Thymus (tissue), 11 donors: ENCODE measurements around the gene STRIP2. TPM values are rescaled to one million over a fixed set of nuclear protein-coding genes. Genes with fewer than 3 reads are reported as not detected.
"Not testable (repeated sequence)": the region's sequence is repeated elsewhere in the genome, so short reads cannot be mapped to it uniquely, and the experiment has no call there.

Experiments
- DNase-seq, 9 donors: peaks; one replicate each; pipeline ENCODE4 v3.0.0-alpha.2; 2013; ENCODE audit warnings: low spot score in 9 of 9, low read depth in 6 of 9, missing footprints in 1 of 9
- H3K27ac ChIP-seq, 2 donors: one replicate each; pipeline ENCODE4 v1.5.1; 2013; ENCODE audit warnings: control low read depth in 1 of 2, low read depth in 1 of 2, low read length in 1 of 2, mild to moderate bottlenecking in 1 of 2, moderate library complexity in 1 of 2
- H3K27me3 ChIP-seq, 2 donors: one replicate each; pipeline ENCODE4 v1.5.1; 2013; ENCODE audit warnings: low read length in 1 of 2; ENCODE audit not compliant: control insufficient read depth in 2 of 2, insufficient read depth in 1 of 2
- H3K36me3 ChIP-seq, 2 donors: one replicate each; pipeline ENCODE4 v1.5.1; 2013; ENCODE audit warnings: low read length in 1 of 2, mild to moderate bottlenecking in 1 of 2, moderate library complexity in 1 of 2; ENCODE audit not compliant: control insufficient read depth in 2 of 2, insufficient read depth in 2 of 2
- H3K4me1 ChIP-seq, 2 donors: one replicate each; pipeline ENCODE4 v1.5.1; 2013; ENCODE audit warnings: low read length in 2 of 2; ENCODE audit not compliant: control insufficient read depth in 2 of 2, insufficient read depth in 2 of 2
- H3K4me3 ChIP-seq, 2 donors: one replicate each; pipeline ENCODE4 v1.5.1; 2013; ENCODE audit warnings: low read length in 2 of 2, control low read depth in 1 of 2, mild to moderate bottlenecking in 1 of 2
- H3K9me3 ChIP-seq, 2 donors: one replicate each; pipeline ENCODE4 v1.5.1; 2013; ENCODE audit warnings: low read length in 1 of 2, mild to moderate bottlenecking in 1 of 2; ENCODE audit not compliant: control insufficient read depth in 2 of 2, insufficient read depth in 1 of 2
- WGBS: extraction: QIAGEN DNeasy Blood & Tissue Kit; methylation state at CpG from one replicate; pipeline ENCODE4 v1.1.7; 2013; 5-methylcytosine and 5-hydroxymethylcytosine counted together
- polyA plus RNA-seq: library from polyadenylated mRNA; stranded (reverse); fragments of 200-250 nt; gene quantifications from one replicate; pipeline ENCODE4 v1.2.3, GENCODE V29; 2013
- total RNA-seq: library from RNA; stranded (reverse); fragments of 120-200 nt; gene quantifications from one replicate; pipeline ENCODE4 v1.2.4, GENCODE V29; 2013
- donor health status: healthy.

Gene STRIP2
- total and polyA plus RNA-seq, 2 donors: 1.4 to 1.9 TPM

DNA sequence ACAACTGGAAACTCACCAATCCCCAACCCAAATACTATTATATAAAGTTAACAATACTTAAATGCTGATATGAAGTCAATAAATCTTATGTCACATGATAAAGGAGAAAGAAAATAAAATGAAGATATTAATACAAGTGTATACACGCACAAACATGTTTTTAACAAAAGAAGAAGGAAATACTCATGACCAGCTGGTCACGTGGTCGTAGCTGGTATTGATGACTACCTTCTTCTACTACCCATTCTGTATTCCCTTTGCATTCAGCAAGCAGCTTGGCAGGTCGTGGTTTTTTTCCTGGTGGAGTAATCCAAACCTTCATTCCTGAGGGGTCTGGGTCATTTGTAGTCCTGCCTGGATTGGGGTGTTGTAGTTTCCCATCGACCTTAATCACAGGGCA is 10.5 kb downstream of the STRIP2 start:
- not testable (repeated sequence) for DNase-seq, H3K27me3 ChIP-seq, H3K9me3 ChIP-seq, H3K4me1 ChIP-seq, H3K36me3 ChIP-seq, H3K4me3 ChIP-seq, H3K27ac ChIP-seq
- 95% methylated on average over 5 of the region's 5 CpGs for WGBS

DNA sequence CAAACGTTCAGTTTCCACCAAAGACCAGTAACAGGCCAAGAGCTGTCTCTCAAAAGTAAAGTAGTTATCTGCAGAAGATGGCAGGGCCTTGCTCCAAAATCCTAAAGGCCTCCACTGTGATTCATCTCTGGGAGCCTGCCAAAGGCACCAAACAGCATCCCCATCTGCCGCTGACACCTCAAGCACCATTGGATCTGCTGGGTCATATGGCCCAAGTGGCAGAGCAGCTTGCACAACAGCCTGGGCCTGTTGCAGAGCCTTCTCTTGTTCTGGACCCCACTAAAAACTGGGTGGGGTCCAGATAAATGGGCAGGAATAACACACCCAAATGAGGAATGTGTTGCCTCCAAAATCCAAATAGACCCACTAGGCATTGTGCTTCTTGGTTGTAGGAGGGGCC is 12.7 kb downstream of the STRIP2 start:
- H3K27me3 ChIP-seq, H3K9me3 ChIP-seq, H3K4me3 ChIP-seq, H3K27ac ChIP-seq, H3K4me1 ChIP-seq, H3K36me3 ChIP-seq, DNase-seq: not testable (repeated sequence)
- 47% methylated on average over 2 of the region's 2 CpGs for WGBS

DNA sequence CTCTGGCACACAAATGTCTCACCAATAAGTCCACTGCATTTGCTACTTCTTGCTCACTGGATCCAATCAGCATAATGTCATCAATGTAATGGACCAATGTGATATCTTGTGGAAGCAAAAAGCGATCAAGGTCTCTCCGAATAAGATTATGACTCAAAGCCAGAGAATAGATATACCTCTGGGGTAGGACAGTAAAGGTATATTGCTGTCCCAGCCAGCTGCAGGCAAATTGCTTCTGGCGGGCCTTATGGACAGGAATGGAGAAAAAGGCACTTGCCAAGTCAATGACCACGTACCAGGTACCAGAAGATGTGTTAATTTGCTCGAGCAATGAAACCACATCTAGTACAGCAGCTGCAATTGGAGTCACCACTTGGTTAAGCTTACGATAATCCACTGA is 13.2 kb downstream of the STRIP2 start:
- not testable (repeated sequence) for H3K27ac ChIP-seq, H3K36me3 ChIP-seq, H3K27me3 ChIP-seq, H3K9me3 ChIP-seq, H3K4me3 ChIP-seq, DNase-seq, H3K4me1 ChIP-seq
- 98% methylated on average over 6 of the region's 6 CpGs for WGBS

DNA sequence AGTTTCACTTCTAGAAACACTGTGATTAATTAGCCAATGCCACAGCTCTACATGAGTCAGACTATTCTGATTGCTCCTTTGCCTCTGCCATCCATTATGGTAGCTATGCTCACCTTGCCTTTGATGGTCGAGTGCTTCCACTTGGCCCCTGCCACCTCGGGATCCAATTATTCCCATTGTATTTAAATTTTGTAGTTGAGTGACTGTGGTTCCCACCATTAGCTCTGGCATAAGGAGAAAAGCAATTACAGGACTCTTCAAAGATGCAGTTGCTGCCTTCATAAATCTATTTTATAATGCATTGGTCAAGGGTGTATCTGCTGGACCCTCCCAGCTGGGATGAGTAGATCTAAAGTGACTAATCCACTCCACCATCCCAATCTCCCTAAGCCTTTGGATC is 14.4 kb downstream of the STRIP2 start:
- H3K27me3 ChIP-seq, H3K4me3 ChIP-seq, H3K4me1 ChIP-seq, H3K27ac ChIP-seq, DNase-seq, H3K9me3 ChIP-seq, H3K36me3 ChIP-seq: not testable (repeated sequence)
- 98% methylated on average over 2 of the region's 2 CpGs for WGBS

DNA sequence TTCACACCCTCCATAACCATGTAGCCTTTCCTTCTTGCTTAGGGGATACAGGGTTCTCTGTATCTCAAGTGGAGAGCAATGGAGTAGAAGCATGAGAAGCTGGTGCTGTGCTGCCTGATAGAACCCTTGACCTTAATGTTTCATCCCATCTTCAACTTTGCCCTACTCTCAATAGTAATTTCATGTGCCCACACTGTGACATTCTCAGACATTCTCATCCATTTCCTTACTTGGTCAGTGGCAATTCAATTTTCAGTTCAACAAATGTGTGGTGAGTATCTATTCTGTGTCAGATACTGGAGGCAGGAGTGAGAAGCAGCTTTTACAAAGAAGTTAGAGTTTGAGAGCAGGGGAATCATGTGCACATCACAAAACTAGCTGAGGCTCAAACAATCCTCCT is 16.1 kb downstream of the STRIP2 start:
- no peaks in the 10 kb centered on the region for H3K4me1 ChIP-seq
- no peaks in the 10 kb centered on the region for H3K36me3 ChIP-seq
- H3K4me3 ChIP-seq: no peak overlapping the region
- no peak overlapping the region for H3K27ac ChIP-seq
- no peaks in the 10 kb centered on the region for H3K27me3 ChIP-seq
- no peaks in the 10 kb centered on the region for H3K9me3 ChIP-seq
- no peak for DNase-seq

DNA sequence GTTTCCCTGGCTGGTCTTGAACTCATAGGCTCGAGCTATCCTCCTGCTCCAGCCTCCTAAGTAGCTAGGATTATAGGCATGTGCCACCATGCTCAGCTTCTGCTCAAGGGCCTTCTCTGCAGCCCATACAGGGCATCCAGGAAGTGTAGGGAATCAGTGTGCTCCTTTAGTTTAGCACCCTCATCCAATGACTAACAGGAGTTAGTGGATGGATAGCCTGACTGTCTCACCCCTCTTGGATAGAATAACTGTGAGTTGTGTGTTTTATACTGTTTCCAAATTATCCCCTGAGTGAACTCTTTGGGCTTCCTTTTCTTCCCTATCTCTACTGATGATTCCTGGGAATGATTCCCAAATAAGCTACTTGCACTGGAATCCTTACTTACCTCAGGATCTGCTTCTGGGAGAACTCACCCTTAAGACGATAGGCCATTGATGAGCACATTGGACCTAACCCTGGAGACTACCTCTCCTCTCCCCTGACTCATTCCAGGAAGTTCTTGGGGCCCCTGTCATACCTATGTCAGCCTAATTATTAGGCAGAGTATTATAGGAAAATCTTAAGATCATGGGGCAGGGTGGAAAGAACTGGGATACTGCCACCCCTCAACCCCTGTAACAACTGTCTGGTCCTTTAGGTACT is 18.5 kb downstream of the STRIP2 start:
- H3K36me3 ChIP-seq: peaks cover 0 to 3% of the 10 kb centered on the region in 2 donors
- H3K27ac ChIP-seq: no peak overlapping the region
- no peak for DNase-seq
- WGBS: 96% methylated on average over 2 of the region's 2 CpGs
- H3K4me1 ChIP-seq: no peaks in the 10 kb centered on the region
- no peaks in the 10 kb centered on the region for H3K9me3 ChIP-seq
- H3K27me3 ChIP-seq: no peaks in the 10 kb centered on the region
- H3K4me3 ChIP-seq: no peak overlapping the region

DNA sequence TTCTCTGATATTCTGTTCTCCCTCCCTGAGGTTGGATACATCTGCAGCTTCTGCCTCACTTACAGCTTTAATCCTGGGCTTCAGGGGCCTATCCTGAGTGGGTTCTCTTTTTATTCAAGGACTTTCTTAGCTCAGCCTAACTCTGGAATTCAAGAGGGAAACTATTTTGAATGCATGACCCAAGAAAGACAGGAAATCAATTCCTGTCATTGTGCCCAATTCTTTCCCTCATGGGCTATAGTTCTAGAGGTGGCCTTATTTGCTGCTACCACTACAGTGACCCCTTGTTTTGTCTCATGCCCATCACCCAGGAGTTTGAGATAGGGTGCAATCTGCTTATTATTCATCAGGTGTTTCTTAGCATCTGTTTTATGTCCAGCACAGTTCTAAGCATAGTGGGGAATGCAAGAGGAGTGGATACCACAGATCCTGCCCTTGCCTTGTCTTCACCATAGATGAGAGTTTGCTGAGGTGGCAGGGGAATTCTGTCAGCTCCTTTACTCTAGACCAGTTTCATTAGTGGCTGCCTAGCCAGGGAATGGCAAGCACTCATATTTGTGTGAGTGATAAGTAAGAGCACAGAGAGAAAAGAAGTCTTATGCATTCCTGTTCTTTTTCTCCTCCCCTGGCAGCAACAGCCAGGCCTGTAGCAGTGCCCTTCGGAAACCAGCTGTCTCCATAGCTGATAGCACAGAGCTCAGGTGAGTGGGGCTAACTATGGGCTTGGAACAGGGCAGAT is 19.4 kb downstream of the STRIP2 start:
- Histone ChIP-seq H3K36me3 (peaks cover 0 to 3% of the 10 kb centered on the region in 2 donors), H3K4me1 (no peaks in the 10 kb centered on the region), H3K27me3 (no peaks in the 10 kb centered on the region), H3K4me3 (no peak overlapping the region), H3K9me3 (no peaks in the 10 kb centered on the region), H3K27ac (no peak overlapping the region)
- WGBS: 100% methylated on average over 1 of the region's 1 CpG
- DNase-seq: no peak

DNA sequence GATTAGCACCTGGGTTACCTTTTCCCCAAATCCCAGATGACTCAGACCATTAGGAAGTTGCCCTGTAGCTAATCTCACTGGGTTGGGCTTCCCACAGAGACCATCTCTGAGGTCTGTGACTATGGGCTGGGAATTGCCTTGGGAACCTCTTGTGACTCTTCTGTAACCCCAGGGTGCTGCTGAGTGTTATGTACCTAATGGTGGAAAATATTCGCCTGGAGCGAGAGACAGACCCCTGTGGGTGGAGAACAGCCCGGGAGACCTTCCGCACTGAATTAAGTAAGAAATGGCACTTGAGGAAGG is 20.0 kb downstream of the STRIP2 start:
- over 99% methylated on average over 4 of the region's 4 CpGs for WGBS
- no peaks in the 10 kb centered on the region for H3K4me1 ChIP-seq
- H3K27ac ChIP-seq: no peak overlapping the region
- H3K9me3 ChIP-seq: no peaks in the 10 kb centered on the region
- no peak overlapping the region for H3K4me3 ChIP-seq
- peaks cover 0 to 3% of the 10 kb centered on the region in 2 donors for H3K36me3 ChIP-seq
- no peak for DNase-seq
- H3K27me3 ChIP-seq: no peaks in the 10 kb centered on the region

DNA sequence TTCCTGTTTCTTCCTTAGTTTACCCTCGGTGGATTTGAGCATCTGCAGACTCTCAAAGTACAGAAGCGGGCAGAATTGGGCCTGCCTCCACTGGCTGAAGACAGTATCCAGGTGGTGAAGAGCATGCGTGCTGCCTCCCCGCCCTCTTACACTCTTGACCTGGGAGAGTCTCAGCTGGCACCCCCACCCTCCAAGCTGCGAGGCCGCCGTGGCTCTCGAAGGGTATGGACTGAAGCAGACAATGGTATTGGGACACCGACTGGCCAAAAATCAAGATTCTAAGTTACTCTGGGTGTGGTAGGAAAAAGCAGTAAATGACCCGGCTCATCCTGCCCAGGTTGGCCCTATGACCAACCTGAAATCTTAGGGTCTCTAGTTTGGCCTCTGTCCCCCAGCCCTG is 22.2 kb downstream of the STRIP2 start:
- no peak for DNase-seq
- 96% methylated on average over 10 of the region's 10 CpGs for WGBS
- Histone ChIP-seq H3K9me3 (no peaks in the 10 kb centered on the region), H3K4me3 (no peak overlapping the region), H3K27ac (no peak overlapping the region), H3K4me1 (no peaks in the 10 kb centered on the region), H3K27me3 (no peaks in the 10 kb centered on the region), H3K36me3 (peaks cover 0 to 7% of the 10 kb centered on the region in 2 donors)
